GM18868 (cell line): Measurements from ENCODE around the gene CNIH2.
"Not testable (repeated sequence)": the region's sequence is repeated elsewhere in the genome, so short reads cannot be mapped to it uniquely, and the experiment has no call there.

Experiments
- ATAC-seq: cut with Tn5 transposase; IDR thresholded peaks from one replicate; pipeline ENCODE4 v1.9.1; 2021; ENCODE audit warnings: mild to moderate bottlenecking, moderate library complexity; ENCODE audit not compliant: unreplicated experiment

CNIH2 gene

GRCh38 chr11:66277471-66278362, at the start of gene CNIH2:
CNIH2 (plus strand) TSS chr11:66278175; CDS start chr11:66278457, 282 bp downstream.
- ATAC-seq, result no peak

- ATAC-seq, result no peak
Measured at GRCh38 chr11:66228521-66228920, 49.5 kb upstream of the CNIH2 start.

- ATAC-seq, result no peak
Measured at GRCh38 chr11:66230156-66230555, 47.8 kb upstream of the CNIH2 start.

- ATAC-seq, result no peak
Measured at GRCh38 chr11:66230978-66231377, 47.0 kb upstream of the CNIH2 start.

- no peak for ATAC-seq
Measured at GRCh38 chr11:66231561-66231960, 46.4 kb upstream of the CNIH2 start.

- no peak for ATAC-seq
Measured at GRCh38 chr11:66232769-66233168, 45.2 kb upstream of the CNIH2 start.

- ATAC-seq, result no peak
Measured at GRCh38 chr11:66233301-66233700, 44.7 kb upstream of the CNIH2 start.

- ATAC-seq, result no peak
Measured at GRCh38 chr11:66235141-66235540, 42.8 kb upstream of the CNIH2 start.

- ATAC-seq, result no peak
Measured at GRCh38 chr11:66237867-66238266, 40.1 kb upstream of the CNIH2 start.

- no peak for ATAC-seq
Measured at GRCh38 chr11:66238786-66239413, 39.1 kb upstream of the CNIH2 start.

- ATAC-seq, result no peak
Measured at GRCh38 chr11:66239511-66239910, 38.5 kb upstream of the CNIH2 start.

GRCh38 chr11:66239998-66240780, 37.8 kb upstream of the CNIH2 start:
- ATAC-seq, result no peak

- ATAC-seq, result no peak
Measured at GRCh38 chr11:66240781-66241136, 37.2 kb upstream of the CNIH2 start.

- no peak for ATAC-seq
Measured at GRCh38 chr11:66242095-66242765, 35.7 kb upstream of the CNIH2 start.

GRCh38 chr11:66243782-66244535, 34.0 kb upstream of the CNIH2 start:
- ATAC-seq, result no peak

- no peak for ATAC-seq
Measured at GRCh38 chr11:66247295-66247694, 30.7 kb upstream of the CNIH2 start.

- ATAC-seq, result no peak
Measured at GRCh38 chr11:66247801-66248200, 30.2 kb upstream of the CNIH2 start.

- ATAC-seq, result no peak
Measured at GRCh38 chr11:66248903-66249302, 29.1 kb upstream of the CNIH2 start.

- no peak for ATAC-seq
Measured at GRCh38 chr11:66251809-66252208, 26.2 kb upstream of the CNIH2 start.

- ATAC-seq, result not testable (repeated sequence)
Measured at GRCh38 chr11:66253081-66253480, 24.9 kb upstream of the CNIH2 start.
